Activated T-cell treated with anti-CD3 and anti-CD28 coated beads, Interleukin-2, amount 50 U/mL, for 48 hours (primary cell): ENCODE data around the gene TP63.

Experiments
- DNase-seq, 2 experiments: peaks; one replicate each; pipeline ENCODE4 v3.0.0-alpha.2; 2020

The TP63 gene

DNA sequence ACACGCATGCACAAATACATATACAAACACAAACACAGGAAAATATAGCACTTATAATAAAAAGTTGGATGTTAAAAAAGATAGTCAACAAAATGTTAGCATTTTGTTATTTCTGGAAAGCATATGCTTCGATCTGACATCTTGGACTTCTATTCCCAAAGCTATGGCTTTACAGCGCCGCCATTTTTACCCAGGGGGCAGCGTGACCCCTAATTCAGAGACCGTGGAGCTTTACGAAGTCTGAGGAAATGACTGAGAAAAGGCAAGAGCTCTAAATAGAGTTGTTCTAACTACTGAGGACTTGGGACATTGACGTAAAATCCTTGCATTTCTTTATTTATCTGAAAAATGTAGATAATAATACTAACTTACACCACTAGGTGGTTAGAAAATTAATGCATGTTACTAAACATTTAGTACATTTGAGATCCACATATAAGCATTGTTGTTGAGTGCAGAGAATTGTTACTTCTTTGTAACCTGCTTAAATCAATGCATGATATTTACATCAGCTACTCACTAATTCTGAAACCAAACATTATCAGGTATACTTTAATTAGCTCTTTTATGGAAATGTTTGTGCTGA is 155.4 kb downstream of the TP63 start:
- DNase-seq, result no peak

DNA sequence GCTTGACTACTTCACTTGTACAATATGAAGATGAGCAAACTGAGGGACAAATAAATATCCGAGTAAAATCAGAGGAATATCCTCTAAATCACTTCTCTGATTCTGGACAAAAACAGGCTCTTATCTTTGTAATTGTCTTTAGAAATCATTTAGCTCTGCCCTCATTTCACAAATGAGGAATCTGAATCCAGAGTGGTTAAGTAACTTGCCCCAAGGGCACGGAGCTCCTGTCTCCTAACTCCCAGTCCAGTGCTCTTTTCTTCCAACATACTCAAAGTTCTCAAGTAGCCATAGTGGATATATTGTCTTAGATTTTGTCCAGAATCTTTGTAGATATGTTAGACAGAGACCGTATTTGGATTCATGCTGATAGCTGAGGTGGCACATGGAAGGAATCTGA is 156.0 kb downstream of the TP63 start:
- no peak for DNase-seq

DNA sequence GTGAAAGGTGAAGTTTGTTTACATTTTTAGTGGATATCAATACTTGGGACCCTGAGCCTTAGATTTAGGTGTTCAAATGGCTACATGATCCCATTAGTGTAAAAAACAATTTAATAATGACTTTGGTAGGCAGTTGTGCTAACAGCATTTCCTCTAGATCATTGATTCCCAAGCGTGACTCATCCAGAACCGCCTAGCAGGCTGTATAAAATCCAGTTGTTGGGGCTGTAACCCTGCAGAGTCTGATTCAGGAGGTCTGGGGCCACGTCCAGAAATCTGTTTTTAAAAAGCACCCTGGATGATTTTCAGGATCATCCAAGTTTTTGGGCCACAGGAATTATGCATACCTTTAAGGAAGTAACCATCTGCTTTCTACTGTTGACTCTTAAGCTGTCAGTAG is 156.4 kb downstream of the TP63 start:
- DNase-seq, result no peak

DNA sequence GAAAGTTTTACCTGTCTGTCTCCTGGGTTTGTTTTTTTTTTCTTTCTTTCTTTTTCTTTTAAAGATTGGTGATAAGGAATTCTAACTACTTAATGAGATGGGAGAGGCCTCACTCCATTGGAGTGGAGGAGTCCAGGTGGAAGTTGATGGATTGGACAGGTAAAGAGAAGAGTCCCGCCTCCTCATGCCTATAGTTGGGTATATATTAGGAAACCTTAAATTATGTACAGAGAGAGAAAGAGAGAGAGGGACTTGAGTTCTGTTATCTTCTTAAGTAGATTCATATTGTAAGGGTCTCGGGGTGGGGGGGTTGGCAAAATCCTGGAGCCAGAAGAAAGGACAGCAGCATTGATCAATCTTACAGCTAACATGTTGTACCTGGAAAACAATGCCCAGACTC is 158.2 kb downstream of the TP63 start:
- DNase-seq, result no peak

DNA sequence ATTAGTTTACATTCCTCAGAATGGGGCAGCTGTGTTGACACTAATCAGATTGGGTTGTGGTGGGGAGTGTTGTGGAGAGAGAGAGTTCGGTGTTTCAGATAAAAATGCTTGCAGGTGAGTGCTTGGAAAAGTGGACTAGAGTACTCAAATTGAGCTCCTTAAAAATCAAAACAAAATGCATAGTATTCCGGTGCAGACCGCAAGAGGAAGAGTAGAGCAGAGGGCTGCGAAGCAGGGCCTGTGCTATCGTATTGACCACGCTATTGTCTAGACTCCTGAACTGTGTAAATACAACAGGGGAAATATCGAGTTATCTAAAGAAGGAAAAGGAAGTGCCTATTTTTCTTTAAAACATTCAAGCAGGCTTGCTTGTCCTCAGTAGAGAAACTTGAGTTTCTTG is 159.5 kb downstream of the TP63 start:
- no peak for DNase-seq

DNA sequence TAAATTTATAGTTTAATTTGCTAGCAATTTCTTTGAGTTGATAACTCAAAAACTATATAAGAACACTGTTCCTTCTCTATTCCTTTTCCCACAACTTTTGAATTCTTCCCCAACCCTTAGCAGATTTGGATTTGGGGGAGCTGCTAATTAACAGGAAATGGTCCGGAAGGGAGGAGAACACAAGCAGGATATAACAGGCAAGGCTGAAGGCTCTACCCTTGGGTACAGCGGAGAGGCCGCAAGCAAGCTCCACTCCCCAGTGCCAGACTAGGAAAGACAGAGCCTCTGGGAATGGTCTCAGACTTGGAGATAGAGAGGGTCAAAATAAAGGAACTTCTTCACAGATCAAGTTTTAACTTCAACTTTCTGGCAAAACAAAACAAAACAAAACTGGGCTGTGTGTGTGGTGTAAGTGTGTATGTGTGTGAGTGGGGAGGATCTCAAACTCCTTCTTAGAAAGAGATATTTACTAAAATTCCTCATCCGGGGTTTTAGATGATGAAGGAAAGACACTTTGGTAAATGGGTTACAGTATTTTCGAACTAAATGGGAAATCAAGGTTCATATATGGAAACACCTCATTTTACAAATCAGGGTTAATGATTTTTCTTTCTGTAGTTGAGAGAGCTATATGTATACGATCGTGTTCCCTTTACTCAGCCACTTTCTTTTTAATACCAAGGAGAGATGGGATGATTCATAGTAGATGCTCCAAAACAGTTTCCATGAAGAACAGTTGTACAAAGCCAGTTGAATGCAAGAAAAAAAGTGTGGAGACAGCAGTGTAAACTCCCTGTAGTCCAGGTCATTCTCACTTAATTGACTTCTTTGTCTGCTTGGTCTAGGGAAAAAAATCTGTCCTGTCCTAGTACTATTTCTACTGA is 161.1 kb downstream of the TP63 start:
- DNase-seq, result no peak

DNA sequence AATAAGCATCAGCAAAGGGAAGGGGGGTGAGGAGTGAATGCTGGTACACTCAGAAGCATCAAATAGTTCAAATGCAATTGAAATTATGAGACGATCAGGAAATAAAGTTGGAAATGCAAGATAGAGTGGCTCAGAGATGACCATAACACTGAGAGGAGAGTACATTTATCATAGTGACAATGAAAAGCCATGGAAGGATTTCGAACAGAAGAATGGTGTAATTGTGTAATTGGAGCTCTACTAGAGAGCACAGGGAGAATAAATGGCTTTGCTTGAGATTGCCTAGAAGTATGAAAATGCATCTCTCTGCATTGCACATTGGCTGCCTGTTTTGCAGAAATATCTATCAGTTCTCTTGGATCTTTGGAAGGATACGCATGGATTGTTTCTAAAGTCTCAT is 163.3 kb downstream of the TP63 start:
- DNase-seq, result no peak

DNA sequence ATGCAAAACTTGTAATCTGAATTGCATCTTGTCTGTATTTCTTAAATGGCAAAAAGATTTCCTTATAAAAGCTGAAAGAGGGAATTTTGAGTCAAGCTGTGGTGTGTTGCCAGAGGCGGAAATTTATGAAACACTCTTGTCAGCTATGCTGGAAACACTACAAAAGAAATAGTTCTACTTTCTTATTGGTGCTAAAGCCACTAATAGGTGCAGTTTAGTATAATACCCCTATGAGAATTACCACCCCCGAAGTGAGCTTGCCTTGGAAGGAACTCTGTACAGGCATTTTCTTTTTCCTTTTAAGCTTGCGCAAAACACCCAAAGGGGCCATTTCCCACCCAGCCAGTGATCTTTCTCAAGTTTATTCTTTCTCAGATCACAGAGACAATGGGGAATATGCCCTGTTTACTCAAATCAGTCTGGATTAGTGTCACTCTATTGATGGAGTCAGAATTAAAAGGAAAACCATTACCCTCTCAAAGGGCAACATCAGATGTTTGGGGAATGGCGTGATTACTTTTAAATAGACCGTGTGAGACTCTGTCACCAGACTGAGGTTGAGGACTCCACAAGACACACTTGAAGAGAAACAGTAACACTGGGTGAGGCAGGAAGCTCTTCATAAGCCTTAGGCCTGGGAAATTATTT is 166.0 kb downstream of the TP63 start:
- DNase-seq, result no peak

DNA sequence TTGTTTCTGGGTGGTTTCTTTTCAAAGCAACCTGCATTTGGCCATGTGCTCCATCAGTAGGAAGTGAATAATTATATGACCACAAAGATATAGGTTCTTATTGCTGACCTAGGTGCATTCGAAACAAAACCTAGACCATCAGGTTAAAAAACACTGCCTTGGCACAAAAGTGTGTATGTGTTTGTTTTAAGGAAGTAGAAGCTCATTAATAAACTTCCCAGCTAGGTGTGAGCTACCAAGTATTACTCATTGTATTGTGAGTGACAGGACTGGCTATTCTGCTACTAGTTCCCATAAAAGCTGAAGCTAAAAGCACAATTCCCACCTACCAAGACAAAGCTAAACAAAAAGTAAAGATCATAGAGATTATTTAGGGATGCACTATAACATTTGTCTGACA is 168.2 kb downstream of the TP63 start:
- no peak for DNase-seq

DNA sequence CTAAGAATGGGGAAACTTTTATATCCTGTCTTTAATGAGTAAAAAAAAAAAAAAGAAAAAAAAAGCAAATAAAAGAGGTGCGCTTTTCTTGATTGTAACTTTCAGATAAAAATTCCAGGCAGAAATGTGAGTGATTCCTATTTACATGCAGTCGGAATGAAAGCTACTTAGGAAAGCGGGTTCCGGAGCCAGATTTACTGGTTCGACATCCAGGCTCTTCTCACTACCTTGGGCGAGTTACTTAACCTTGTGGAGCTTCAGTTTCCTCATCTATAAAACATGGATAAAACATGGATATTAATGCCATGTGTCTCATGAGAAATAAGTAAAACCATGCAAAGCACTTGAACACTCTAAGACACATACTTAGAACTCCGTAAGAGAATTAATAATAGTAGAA is 169.2 kb downstream of the TP63 start:
- no peak for DNase-seq

DNA sequence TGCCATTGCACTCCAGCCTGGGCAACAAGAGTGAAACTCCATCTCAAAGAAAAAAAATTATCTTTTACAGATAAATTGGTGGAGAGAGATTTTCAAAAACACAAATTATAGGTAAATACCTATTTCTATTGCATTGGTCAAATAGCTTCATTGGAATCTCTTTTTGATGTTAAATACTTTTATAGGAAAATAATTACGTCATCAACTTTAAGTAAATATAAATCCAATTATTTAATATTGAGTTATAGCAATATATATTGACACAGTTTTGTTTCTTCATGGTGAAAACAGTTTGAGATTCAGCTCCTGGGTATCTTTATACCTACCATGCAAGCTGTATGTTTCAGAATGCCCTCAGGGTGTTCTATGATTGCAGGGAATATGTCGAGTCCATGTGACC is 172.1 kb downstream of the TP63 start:
- no peak for DNase-seq

DNA sequence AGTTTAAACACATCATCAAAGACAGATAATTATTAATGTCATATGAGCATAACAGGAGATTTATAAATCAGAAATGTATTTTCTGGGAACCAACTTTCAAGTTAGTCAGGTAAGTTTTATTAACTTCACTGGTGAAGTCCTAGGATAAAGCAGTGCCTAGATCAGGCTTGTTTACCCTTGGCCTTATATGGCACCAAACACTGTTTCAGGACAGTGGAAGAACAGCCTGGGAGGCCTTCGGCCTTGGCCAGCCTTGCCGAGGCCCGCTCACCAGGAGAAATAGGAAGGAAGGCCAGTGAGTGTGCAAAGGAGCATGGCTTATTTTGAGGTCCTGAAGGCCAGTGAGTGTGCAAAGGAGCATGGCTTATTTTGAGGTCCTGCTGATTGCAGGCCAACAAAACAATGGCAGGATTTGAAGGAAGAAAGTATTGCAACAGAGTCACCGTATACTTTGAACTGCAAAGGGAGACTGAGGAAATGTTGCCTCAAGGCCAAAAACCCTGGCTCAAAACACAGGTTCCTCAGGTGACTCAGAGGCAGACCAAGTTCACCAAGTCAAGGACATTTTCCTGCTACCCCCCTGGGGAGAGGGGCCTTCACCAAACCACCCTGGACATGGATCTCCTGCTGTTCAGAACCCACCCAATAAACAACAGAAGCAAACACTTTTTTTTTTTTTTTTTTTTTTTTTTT is 174.3 kb downstream of the TP63 start:
- DNase-seq, result no peak

DNA sequence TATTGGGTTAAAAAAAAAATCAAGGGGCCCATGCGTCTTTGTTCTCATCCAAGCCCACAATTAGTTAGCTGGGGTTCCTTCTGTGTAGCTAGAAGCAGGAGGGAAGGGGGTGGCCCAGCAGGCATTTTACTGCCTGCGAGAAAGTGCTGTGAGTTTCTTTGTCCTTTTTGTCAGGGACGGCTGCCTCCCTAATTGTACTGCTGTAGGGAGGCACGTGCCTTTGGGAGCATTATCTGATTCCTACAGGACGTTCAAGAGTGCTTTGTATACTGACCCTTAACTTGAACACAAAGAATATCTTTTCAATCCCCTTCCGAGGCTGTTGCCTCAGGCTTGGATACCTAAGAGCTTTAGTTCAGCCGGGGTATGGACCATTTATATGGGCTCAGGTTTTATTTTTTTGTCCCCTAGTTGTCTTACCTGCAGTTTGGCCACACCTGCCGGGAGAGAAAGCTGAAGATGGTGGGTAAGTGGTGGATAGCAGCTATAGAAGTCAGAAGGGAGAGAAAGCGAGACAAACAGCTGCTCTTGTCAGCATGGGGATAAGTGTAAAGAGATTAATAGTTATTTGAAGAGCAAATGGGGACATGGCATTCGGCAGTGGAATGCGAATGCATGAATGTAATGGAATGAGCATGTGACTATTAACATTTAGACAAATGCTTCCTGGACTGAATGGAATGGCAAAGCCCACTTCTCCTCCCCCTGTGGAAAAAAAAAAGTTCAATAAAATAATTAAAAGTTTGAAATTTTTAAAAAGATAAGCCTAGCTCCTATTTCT is 175.2 kb downstream of the TP63 start:
- DNase-seq, result no peak

DNA sequence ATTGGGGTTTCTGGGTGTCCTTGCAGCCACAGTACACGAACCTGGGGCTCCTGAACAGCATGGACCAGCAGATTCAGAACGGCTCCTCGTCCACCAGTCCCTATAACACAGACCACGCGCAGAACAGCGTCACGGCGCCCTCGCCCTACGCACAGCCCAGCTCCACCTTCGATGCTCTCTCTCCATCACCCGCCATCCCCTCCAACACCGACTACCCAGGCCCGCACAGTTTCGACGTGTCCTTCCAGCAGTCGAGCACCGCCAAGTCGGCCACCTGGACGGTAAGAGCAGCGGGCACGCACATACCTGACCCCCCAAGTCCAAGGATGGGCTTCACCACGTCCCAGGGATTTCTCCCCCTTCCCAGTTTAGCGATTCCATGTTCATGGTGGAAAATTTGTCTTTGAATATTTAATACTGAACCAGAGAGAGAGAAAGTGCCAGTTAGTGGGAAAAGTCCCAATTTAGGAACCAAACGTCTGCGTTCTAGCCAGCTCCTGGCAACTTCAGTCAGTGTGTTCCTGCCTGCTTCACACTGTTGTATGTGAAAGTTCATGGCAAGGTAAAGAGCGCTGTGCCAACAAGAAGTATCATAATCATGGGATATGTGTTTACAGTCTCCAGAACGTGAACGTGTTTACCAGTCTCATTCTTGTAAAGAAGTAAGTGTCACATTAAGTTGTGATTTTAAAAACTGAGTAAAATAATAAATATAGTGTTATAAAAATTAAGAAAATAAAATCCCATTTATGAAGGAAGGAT is 177.2 kb downstream of the TP63 start:
- DNase-seq, result no peak

DNA sequence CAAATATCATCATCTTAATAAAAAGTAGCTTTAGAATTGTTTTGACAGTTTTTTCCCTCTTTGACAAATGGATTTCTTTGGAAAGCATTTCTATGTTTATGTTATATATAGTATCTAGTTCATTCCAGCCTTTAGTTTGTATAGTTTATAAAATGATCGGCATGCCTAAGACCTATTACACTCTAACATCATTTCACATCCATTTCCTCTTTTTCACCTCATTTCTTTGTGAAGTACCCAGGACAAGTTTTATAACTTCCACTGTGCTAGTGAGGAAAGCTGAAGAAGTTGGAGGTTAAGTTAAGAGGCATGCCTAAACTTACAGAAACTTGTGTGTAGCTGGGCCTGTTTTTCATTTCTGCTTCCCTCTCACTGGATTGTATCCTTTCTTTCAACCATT is 178.4 kb downstream of the TP63 start:
- DNase-seq, result no peak

DNA sequence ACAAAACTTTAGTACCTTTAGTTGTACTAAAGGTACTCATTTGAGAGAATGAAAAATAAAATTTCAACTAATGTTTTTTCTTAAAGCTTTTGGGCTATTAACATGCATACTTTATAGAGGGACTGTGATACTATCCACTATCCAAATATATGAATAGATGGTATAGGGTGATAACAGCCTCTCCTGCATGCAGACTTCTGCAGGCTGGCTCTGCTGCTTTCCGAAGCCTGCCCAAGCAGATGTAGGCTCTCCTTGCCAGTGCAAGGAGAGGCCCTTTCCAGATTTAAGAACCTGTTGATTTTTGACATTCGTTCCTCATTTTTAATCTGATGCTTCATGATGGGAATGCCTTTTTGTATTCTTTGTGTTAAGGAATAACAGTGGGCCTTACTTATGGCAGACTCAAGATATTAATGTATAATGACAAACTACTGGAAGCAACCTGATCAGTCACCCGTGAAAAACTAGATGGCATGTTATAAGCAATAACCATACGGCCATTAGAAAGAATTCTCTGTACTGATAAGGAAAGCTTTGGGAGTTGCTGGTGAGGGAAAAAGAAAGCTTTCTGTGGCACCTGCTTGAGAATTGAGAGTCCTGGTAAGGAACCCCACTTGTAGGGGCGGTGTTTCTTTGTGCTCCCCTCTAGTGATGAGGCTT is 181.7 kb downstream of the TP63 start:
- DNase-seq, result no peak

DNA sequence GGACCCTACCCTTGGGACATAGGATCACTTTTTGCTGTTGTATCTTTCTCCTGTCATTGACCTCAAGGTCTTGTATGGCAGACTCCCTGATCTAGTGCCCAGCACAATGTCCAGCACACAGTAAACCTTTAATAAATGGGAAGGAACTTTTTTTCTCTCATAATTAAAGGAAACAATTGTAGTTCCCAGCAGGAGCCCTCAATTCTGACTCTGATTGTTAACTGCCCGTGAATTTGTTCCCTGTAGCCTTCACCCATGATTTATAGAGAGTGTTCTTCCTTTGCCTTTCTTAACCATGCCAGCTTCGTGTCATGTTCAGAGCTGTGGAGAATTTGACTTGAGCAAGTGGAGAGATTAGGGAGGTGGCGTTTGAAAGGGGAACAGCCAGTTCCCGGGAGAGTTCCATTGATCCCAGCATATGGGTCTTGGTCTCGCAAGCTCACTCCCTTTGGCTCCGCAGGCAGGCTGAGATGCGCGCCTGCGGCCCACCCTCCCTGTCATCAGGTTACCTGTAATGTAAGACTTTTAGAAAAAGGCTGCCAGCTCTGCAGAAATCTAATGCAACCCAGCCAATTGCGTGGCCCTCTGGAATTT is 182.6 kb downstream of the TP63 start:
- no peak for DNase-seq

DNA sequence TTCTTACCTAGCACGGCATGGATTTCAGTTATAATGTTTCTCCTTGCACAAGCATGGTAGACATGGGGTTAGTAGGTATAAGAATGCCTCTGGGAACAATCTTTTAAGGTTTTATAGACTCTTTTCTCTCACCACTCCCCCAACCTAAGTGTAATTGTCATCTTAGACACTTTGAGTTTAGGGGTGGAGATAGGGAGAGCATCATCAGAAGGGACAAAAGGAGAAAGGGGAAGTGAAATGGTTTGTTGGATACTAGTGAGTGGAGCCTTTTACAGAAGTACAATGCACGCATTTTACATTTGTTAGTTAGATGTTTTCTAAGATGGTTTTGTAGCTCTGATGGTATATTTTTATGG is 189.2 kb downstream of the TP63 start:
- no peak for DNase-seq

DNA sequence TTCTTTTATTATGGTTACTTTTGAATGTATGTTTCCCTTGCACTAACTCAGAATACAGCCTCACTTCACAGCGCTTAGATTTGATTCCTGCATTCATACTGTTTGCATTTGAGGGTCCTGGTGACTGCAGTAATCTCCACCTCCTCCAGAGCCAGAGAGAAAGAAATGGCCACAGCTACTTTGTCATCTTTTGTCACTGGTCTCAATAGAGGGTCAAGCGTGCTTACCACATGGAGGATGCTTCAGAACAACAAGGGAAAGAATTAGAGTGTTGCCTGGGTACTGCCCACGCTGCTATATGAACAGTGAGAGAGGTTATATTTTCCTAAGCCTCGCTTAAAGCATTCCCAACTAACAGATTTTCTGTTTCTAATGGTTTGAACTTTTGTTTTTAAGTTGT is 190.1 kb downstream of the TP63 start:
- no peak for DNase-seq

DNA sequence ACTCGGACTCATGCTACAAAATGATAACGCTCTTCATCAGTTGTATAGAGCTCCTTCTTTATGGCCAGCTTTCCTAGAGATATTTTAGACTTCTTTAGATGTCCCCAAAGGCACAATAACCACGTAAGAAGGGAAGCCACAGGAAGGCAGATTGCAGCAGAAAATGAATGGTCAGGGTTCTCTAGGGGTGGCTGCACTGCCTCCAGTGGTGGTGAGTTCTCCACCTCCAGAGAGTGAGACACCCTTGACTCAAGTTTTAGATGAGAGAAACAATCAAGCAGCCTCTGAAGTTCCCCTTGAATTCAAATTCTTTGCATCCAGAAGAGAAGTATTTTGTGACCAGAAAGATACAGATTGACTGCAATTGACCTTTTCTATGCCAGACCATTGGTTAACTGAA is 191.5 kb downstream of the TP63 start:
- no peak for DNase-seq

DNA sequence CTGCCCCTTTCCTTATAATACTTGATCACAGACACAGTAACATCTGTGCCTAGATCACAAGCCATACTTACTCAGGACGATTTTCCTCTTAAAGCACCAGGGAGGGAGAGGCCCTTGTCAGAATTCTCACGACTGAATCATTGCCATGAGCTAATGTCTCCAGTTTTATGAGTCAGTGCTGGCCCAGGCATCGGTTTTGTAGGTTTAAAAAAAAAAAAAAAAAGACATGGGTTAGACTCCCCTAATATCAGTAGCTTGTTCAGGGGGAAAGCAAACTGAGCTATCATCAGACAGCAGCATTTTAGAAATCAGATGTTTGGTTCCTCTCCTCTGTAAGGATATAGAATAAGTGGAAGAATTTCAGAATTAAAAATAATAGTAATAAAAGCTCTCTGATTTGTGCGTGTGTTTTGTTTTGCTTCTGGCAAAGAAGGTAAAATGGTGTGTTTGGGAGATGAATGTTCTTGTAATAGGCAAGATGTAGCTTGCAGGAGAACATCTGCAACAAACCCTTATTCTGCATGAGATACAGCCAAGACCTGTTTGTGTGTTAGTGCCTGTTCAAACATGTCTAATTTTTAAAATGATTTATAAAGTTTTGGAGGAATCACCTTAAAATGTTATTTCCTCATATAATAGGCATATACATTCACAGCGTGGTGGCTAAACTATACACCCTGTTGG is 193.6 kb downstream of the TP63 start:
- DNase-seq, result no peak
